Subcutaneous adipose tissue (tissue), 4 donors: ENCODE measurements around the gene TLK1. TPM values are rescaled to one million over a fixed set of nuclear protein-coding genes. Genes with fewer than 3 reads are reported as not detected.

Source experiments
- total RNA-seq, 4 donors: library from RNA; depleted of rRNA; stranded (reverse); fragments of >200 nt; gene quantifications; one replicate each; pipeline ENCODE4 v1.1.0, GENCODE V29; 2016
- TF ChIP-seq, protein P1 (sequence below): fragments of 450-650 bp; IDR thresholded peaks from one replicate; pipeline ENCODE4 v1.5.1; 2016; ENCODE audit warnings: low read depth, mild to moderate bottlenecking, control low read depth, antibody characterized with exemption, moderate library complexity

TLK1 gene
- total RNA-seq, 4 donors from 2014 or later = 30.6 to 37.5 (median 34.4) TPM

DNA sequence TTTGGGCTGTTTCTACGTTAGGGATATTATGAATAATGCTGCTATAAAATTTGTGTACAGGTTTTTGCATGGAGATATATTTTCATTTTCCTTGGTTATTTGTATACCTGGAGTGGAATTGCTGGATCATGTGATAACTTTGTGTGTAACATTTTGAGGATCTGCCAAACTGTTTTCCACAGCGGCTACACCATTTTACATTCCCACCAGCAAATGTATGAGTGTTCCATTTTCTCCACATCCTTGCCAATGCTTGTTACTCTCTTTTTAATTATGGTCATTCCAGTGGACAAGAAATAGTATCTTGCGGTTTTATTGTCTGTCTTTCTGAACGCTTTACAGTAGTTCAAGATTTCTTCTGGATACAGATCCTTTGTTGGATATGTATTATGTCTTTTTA is 218.1 kb downstream of the TLK1 start:
- TF ChIP-seq, protein P1, sequence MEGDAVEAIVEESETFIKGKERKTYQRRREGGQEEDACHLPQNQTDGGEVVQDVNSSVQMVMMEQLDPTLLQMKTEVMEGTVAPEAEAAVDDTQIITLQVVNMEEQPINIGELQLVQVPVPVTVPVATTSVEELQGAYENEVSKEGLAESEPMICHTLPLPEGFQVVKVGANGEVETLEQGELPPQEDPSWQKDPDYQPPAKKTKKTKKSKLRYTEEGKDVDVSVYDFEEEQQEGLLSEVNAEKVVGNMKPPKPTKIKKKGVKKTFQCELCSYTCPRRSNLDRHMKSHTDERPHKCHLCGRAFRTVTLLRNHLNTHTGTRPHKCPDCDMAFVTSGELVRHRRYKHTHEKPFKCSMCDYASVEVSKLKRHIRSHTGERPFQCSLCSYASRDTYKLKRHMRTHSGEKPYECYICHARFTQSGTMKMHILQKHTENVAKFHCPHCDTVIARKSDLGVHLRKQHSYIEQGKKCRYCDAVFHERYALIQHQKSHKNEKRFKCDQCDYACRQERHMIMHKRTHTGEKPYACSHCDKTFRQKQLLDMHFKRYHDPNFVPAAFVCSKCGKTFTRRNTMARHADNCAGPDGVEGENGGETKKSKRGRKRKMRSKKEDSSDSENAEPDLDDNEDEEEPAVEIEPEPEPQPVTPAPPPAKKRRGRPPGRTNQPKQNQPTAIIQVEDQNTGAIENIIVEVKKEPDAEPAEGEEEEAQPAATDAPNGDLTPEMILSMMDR = no peak

Other genes starting within 250 kb of the TLK1 start
- gene GORASP2, start 231.6 kb downstream of the TLK1 start, total RNA-seq = 10 to 100 TPM; 28.6 to 47.4 (median 36.0) TPM